Embryonic facial prominence (tissue), 1 donor: ENCODE data around the gene CYP2A6.
"Not testable (repeated sequence)": the region's sequence is repeated elsewhere in the genome, so short reads cannot be mapped to it uniquely, and the experiment has no call there.

Experiments used
- DNase-seq: peaks from one replicate; pipeline ENCODE4 v3.0.0-alpha.2; 2016; ENCODE audit errors: extremely low spot score

The CYP2A6 gene

DNA sequence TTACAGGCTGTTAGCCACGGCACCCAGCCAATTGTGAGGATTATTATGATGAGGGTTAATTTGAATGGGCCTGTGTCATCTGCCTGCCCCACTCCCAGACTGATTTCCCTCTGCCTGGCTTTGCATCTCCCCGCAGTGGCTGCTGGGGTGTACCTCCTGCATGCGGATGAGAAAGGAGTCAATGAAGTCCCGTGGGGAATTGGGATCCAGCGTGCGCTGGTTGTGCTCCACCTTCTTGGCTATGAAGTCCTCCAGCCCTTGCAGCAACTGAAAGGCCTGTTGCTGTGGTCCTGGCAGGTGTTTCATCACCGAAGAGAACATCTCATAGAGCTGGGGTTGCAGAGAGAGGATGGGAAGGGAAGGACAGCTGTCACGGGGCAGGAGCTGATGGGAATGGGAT is 3.5 kb downstream of the CYP2A6 start:
- not testable (repeated sequence) for DNase-seq

- DNase-seq = not testable (repeated sequence)
Observed at GRCh38 chr19:40843653-40844052, 6.6 kb downstream of the CYP2A6 start.

- not testable (repeated sequence) for DNase-seq
Observed at GRCh38 chr19:40842997-40843652, 7.1 kb downstream of the CYP2A6 start.

DNA sequence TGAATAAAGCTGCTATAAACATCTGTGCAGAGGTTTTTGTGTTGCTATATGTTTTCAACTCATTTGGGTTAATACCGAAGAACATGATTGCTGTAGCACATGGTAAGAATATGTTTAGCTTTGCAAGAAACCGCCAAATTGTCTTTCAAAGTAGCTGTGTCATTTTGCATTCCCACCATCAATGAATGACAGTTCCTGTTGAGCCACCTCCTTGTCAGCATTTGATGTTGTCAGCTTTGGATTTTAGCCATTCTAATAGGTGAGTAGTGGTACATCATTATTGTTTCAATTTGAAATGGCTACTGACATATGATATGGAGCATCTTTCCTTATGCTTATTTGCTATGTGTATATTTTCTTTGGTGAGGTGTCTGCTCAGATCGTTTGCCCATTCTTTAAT is 8.2 kb downstream of the CYP2A6 start:
- DNase-seq = not testable (repeated sequence)

GRCh38 chr19:40838477-40838876 is 11.8 kb downstream of the CYP2A6 start:
- not testable (repeated sequence) for DNase-seq

DNA sequence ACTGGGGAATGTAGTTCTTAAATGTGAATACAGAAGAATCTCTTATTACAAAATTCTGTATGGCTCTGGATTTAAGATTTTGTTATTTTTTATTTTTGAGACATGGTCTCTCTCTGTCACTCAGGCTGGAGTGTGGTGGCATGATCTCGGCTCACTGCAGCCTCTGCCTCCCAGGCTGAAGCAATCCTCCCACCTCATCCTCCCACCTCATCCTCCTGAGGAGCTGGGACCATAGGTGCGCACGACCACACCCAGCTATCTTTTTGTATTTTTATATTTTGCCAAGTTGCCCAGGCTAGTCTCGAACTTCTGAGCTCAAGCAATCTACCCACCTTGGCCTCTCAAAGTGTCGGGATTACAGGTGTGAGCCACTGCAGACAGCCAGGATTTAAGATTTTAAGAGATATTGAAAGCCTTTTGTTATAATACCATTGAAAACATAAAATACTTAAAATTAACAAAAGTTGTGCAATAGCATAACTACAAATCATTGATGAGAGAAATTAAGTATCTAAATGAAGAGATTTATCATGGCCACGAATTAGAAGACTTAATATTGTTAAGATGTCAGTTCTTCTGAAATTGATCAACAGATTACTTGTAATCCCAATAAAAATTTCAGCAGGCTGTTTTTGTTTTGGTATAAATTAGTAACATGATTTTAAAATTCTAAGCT is 13.4 kb downstream of the CYP2A6 start:
- no peak for DNase-seq

DNA sequence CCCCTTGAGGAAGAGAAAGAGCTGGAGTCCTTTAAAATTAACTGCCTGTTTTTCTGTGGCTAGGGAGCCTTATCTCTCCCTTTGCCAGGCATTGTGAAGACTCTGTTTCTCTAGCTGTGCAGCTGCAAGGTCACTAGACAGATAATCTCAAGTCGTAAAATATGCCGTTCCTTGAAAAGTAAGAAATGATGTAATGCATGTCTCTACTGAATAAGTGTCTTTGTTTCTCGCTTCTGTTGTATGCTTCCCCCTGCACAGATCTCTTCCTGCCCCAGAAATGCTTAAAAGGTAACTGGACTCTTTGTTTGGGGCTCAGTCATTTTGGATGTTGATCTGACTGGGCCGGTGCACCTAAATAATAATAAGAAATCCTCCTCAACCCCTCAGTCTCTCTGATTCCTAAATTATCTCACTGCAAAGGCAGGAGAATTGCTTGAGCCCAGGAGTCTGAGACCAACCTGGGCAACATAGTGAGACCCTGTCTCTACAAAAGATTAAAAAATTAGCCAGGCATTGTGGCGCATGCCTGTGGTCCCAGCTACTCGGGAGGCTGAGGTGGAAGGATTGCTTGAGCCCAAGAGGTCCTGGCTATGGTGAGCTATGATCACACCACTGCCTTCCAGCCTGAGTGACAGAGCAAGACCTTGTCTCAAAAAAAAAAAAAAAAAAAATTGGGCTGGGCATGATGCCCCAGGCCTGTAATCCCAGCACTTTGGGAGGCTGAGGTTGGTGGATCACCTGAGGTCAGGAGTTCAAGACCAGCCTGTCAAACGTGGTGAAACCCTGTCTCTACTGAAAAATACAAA is 16.3 kb downstream of the CYP2A6 start:
- not testable (repeated sequence) for DNase-seq

- not testable (repeated sequence) for DNase-seq
Observed at GRCh38 chr19:40832431-40832790, 17.8 kb downstream of the CYP2A6 start.

DNA sequence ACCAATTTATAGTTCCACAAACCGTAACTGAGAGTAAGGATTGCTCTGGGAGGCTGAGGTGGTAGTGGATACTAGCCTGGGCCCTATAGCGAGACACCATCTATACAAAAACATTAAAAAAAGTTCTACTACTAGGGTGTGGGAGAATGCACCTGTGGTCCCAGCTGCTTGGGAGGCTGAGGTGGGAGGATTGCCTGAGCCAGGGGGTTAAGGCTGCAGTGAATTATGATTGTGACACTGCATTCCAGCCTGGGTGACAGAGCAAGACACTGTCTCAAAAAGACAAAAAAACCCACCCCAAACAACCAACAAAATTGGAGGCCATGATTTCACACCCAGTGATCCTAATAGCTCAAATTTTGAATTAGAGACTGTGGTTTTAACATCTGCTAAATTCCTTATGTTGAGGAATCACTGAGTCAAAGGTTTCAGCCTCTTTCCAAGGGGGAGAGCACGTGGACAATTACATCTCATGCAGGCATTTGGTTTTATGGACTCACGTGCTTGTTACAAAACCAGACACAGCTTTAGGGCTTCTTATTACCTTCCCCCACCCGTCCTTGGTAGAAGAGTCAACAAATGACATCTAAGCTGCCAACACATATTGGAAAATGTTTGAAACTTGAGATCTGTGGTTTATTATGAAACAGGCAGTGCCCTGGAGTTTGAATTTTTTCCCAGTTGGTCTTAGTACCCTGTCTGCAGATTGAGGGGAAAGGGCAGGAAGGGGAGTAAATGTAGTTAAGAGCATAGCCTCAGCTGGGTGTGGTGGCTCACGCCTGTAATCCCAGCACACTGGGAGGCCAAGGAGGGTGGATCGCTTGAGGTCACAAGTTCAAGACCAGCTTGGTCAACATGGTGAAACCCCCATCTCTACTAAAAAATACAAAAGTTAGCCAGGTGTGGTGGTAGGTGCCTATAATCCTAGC is 18.5 kb downstream of the CYP2A6 start:
- no peak for DNase-seq

GRCh38 chr19:40830741-40831140 is 19.5 kb downstream of the CYP2A6 start:
- not testable (repeated sequence) for DNase-seq

- no peak for DNase-seq
Observed at GRCh38 chr19:40829205-40829604, 21.0 kb downstream of the CYP2A6 start.

DNA sequence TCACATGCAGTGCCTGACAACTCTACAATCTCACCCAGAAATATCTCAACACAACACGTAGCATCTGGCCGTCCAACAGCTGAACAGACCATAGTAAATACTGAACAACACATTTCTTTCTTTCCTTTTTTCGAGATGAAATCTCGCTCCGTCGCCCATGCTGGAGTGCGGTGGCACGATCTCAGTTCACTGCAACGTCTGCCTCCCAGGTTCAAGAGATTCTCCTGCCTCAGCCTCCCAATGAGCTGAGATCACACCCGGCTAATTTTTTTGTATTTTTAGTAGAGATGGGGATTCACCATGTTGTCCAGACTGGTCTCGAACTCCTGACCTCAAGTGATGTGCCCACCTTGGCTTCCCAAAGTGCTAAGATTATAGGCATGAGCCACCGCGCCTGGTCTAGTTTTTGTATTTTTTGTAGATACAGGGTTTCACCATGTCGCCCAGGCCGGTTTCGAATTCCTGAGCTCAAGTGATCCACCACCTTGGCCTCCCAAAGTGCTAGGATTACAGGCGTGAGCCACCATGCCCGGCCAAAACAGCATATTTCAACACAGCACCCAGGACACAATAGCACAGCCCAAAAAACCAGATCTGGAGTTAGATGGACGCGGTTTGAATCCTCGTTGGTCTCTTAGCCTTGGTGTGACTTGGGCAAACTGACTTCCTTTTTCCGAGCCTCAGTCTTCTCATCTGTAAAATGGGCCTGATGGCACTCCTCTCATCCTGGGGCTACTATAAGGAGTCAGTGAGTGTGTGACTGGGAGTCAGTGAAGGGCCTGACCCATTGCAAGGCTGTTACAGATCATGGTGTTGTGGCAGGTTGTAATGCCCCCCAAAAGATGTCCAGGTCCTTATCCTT is 22.6 kb downstream of the CYP2A6 start:
- no peak for DNase-seq

- not testable (repeated sequence) for DNase-seq
Observed at GRCh38 chr19:40826699-40827385, 23.4 kb downstream of the CYP2A6 start.

DNA sequence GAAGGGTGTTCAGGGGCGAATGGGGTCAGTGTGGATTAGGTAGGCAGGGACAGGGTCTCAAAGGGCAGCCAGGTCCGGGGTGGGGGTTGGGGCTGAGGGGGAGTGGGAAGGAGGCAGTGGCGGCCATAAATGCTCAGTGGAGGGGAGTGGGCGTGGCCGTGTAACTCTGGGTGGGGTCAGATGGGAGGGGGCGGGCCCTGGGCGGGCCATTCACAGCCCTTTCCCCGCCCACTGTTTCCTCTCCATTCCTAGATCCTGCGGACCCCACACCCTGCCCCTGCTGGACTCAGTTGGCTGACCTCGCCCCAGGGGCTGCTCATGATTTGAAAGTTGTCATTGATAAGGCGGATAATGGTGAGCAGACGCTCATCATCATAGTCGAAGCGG is 23.9 kb downstream of the CYP2A6 start:
- not testable (repeated sequence) for DNase-seq

- not testable (repeated sequence) for DNase-seq
Observed at GRCh38 chr19:40825460-40826095, 24.7 kb downstream of the CYP2A6 start.

- not testable (repeated sequence) for DNase-seq
Observed at GRCh38 chr19:40824916-40825315, 25.3 kb downstream of the CYP2A6 start.

- DNase-seq = not testable (repeated sequence)
Observed at GRCh38 chr19:40822704-40823553, 27.3 kb downstream of the CYP2A6 start.

GRCh38 chr19:40822161-40822560 is 28.1 kb downstream of the CYP2A6 start:
- no peak for DNase-seq
